Small intestine (tissue), 7 donors: ENCODE results near the gene TEX48. TPM values are rescaled to one million over a fixed set of nuclear protein-coding genes. Genes with fewer than 3 reads are reported as not detected.

ENCODE experiments used
- DNase-seq, 2 donors: peaks; one replicate each; pipeline versions ENCODE4 v3.0.0 to v3.0.0-alpha.2; 2013
- FAIRE-seq: peaks from 2 replicates; lab custom pipeline; 2012; peaks lifted over from hg19 to GRCh38; lab: Jason Lieb, UNC
- H3K27ac ChIP-seq, 3 donors: one replicate each; pipeline ENCODE4 v1.5.1; 2013; ENCODE audit warnings: low read length in 2 of 3, mild to moderate bottlenecking in 2 of 3, control low read depth in 1 of 3, inconsistent platforms in 1 of 3, low read depth in 1 of 3, moderate library complexity in 1 of 3
- H3K27me3 ChIP-seq, 3 donors: one replicate each; pipeline ENCODE4 v1.6.1; 2013; ENCODE audit warnings: low read length in 3 of 3, inconsistent platforms in 1 of 3; ENCODE audit not compliant: control insufficient read depth in 3 of 3, insufficient read depth in 3 of 3
- H3K36me3 ChIP-seq, 3 donors: one replicate each; pipeline ENCODE4 v1.6.1; 2013; ENCODE audit warnings: low read length in 3 of 3, inconsistent platforms in 1 of 3, low read depth in 1 of 3, mild to moderate bottlenecking in 1 of 3, moderate library complexity in 1 of 3; ENCODE audit not compliant: control insufficient read depth in 3 of 3, insufficient read depth in 2 of 3
- H3K4me1 ChIP-seq, 3 donors: one replicate each; pipeline ENCODE4 v1.6.1; 2013; ENCODE audit warnings: low read length in 2 of 3, inconsistent platforms in 1 of 3, low read depth in 1 of 3, mild to moderate bottlenecking in 1 of 3, moderate library complexity in 1 of 3; ENCODE audit not compliant: control insufficient read depth in 3 of 3, insufficient read depth in 2 of 3
- H3K4me3 ChIP-seq, 3 donors: one replicate each; pipeline ENCODE4 v1.5.1; 2013; ENCODE audit warnings: low read length in 3 of 3, control low read depth in 1 of 3, inconsistent platforms in 1 of 3, low read depth in 1 of 3, mild to moderate bottlenecking in 1 of 3, moderate library complexity in 1 of 3
- H3K9me3 ChIP-seq, 2 donors: one replicate each; pipeline ENCODE4 v1.6.1; 2013; ENCODE audit warnings: low read depth in 1 of 2, low read length in 1 of 2; ENCODE audit not compliant: control insufficient read depth in 2 of 2, insufficient read depth in 1 of 2
- WGBS, 3 donors: extraction: QIAGEN DNeasy Blood & Tissue Kit; methylation state at CpG; one replicate each; pipeline ENCODE4 v1.1.7; 2013; 5-methylcytosine and 5-hydroxymethylcytosine counted together
- polyA plus RNA-seq, 4 donors: library from polyadenylated mRNA; stranded (reverse) in 3 of 4; unstranded in 1 of 4; fragments of 200-250 nt in 3 of 4; fragments of 120-200 nt in 1 of 4; gene quantifications; one replicate each; pipeline versions ENCODE4 v1.2.1 to v1.2.3, GENCODE V29; 2013
- donor health status: healthy with polysubstance abuse.
- donor health status: control.
- donor health status: control.
- donor health status: Bipolar disorder and iron deficiency.
- donor health status: healthy.

The TEX48 gene
- polyA plus RNA-seq, 4 donors = not detected

DNA sequence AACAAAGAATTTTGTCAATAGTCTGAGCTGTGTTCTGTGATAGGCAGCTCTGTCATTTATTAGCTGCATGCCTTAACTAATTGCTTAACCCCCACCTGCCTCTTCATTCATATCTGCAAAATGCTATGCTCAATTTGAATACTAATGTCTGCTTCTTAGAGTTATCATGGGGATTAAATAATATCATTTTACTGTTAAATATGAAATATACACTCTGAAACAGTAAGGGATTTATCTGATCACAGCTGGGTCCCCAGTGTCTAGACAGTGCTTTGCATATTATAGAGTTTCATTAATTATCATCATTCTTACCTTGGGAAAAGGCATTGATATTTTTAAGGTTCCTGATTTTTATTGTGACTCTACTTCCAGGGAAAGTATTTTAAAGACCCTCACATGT is 12.0 kb downstream of the TEX48 start:
- DNase-seq = no peak
- no peaks in the 10 kb centered on the region for H3K9me3 ChIP-seq

DNA sequence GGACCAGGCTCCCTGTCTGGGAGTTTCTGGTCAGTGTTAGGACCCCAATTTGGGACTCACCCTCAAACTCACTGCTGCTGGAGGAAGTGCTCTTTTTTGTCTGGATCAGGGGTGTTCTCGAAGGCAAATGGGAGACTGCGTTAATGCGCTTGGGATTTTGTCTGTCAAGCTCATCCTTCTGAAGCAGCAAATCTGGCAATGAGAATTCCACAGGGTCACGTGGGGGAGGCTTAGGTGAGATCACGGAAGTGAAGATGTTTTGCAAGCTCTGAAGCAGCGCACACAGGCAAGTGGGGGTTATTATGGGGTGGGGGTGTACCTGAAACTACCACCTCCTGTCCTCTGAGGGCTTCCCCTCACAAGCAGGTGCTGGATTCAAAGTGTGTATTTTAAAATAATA is 13.8 kb downstream of the TEX48 start:
- no peak overlapping the region for H3K4me3 ChIP-seq
- H3K9me3 ChIP-seq = no peaks in the 10 kb centered on the region
- DNase-seq = no peak
- H3K4me1 ChIP-seq = no peaks in the 10 kb centered on the region
- no peaks in the 10 kb centered on the region for H3K36me3 ChIP-seq
- H3K27ac ChIP-seq = no peak overlapping the region
- FAIRE-seq = no peak
- WGBS, 3 donors = 82 to 88% (median 84%) methylated on average over 6 of the region's 6 CpGs
- H3K27me3 ChIP-seq = peaks cover 0 to 3% (median 0%) of the 10 kb centered on the region in 3 donors

More for the DNA sequence above, 12.0 kb downstream of the TEX48 start:
- Histone ChIP-seq H3K4me3 (no peak overlapping the region), H3K36me3 (no peaks in the 10 kb centered on the region), H3K27me3 (peaks cover 0 to 3% (median 0%) of the 10 kb centered on the region in 3 donors), H3K4me1 (no peaks in the 10 kb centered on the region), H3K27ac (no peak overlapping the region)
- no peak for FAIRE-seq

DNA sequence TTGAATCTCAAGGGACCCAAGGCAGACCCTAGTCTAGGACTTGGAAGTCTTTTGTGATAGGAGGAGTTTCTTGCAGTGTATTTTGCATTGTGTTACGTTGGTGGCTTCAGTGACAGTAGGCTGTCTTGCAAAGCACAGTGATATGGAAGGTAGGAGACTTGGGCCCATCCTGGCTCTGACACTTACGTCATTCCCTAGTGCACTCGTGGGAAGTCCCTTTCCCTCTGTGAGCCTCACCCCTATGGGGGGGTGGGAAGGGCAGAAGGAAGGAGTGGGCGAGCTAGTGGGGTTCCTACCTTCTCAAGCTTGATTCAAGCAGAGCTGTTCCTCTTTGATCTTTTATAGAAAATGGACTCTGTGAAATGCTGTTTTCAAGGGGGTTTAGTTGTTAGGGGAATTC is 15.1 kb downstream of the TEX48 start:
- no peak for FAIRE-seq

DNA sequence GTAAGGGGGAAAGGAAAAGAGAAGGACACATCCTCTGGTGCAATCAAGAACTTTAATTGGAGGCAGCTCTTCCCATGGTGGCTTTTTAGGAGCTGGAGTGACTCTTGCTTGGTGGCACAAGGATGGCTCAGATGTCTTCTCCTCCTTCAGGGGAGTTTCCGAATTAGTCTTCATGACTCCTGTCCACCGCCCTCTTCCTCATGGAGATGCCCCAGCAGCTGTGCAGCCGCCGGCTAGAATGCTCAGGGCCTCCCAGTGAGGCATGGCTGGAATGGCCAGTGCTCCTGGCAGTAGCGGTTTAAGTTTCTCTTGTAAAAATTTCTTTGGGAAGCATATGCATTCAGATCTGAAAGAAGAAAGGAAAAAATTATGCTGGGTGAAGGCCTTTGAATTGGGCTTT is 15.6 kb downstream of the TEX48 start:
- DNase-seq (no peak), FAIRE-seq (no peak)
- Histone ChIP-seq H3K27ac (no peak overlapping the region), H3K4me1 (no peaks in the 10 kb centered on the region), H3K9me3 (no peaks in the 10 kb centered on the region), H3K27me3 (peaks cover 0 to 9% (median 3%) of the 10 kb centered on the region in 3 donors), H3K36me3 (no peaks in the 10 kb centered on the region), H3K4me3 (no peak overlapping the region)
- WGBS, 3 donors = 91 to 95% (median 95%) methylated on average over 5 of the region's 5 CpGs

More for the DNA sequence above, 15.1 kb downstream of the TEX48 start:
- 51 to 74% (median 70%) methylated on average over 4 of the region's 4 CpGs for WGBS, 3 donors
- peaks cover 0 to 7% (median 3%) of the 10 kb centered on the region in 3 donors for H3K27me3 ChIP-seq
- no peaks in the 10 kb centered on the region for H3K9me3 ChIP-seq
- H3K4me1 ChIP-seq = no peaks in the 10 kb centered on the region
- DNase-seq = no peak
- no peaks in the 10 kb centered on the region for H3K36me3 ChIP-seq
- H3K4me3 ChIP-seq = no peak overlapping the region
- no peak overlapping the region for H3K27ac ChIP-seq

DNA sequence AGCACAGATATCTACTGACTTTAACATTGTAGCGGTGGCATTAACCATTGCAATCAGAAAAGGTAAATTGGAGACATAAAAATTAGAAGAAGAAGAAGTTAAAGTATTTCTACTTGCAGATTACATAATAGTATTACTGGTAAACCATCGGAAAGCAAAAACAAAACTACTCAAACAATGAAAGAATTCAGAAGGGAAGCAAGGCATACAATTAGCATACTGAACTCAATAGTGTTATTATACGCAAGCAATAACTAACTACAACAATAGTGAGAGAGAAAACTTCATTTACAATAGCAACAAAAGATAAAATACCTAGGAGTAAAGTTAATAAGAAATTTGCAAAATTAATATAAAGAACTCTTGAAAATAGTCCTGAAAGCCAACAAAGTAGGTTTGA is 17.8 kb downstream of the TEX48 start:
- Histone ChIP-seq H3K4me1 (no peaks in the 10 kb centered on the region), H3K36me3 (no peaks in the 10 kb centered on the region), H3K27ac (no peak overlapping the region), H3K4me3 (no peak overlapping the region), H3K27me3 (peaks cover 0 to 9% (median 3%) of the 10 kb centered on the region in 3 donors), H3K9me3 (no peaks in the 10 kb centered on the region)
- no peak for FAIRE-seq
- no peak for DNase-seq
- WGBS, 3 donors = 68 to 78% (median 75%) methylated on average over 3 of the region's 3 CpGs

DNA sequence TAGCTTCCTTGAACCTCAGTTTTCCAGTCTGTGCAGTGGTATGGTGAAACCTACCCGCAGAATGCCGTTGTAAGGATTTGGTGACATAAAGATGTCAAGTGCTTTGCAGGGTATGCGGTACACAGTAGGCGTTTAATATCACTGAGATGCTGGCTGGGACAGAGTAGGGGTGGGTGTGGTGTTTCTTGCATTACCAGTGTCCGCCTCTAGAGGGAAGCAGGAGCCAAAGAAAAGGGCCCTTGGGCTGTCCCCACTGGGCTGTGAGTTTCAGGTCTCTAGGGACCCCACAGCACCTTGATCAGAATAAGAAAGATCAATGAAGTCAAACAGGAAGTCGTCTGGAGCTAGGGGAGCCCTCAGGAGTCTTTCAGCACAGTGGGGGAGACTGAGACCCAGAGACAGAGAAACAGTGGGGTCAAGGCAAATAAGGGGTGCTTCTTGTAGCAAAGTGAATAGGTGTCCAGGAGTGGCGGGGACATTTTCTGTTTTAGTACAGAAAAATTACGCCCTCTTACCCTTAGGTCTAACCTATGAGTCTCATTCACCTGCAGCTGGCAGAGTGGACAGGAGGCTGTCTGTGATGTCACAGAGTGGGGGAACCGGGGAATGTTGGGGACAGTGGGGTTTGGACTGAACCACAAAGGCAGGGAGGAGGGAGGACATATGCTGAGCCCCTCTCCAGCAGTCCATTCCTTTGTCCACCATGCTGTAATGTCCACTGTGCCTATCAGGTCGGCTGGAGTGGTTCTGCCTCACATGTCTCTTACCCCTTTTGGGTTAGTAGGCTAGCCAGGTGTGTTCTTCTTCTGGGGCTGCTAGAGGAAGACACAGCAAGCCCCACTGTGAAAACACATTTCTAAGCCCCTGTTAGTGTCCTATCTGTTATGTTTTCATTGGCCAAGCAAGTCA is 19.7 kb downstream of the TEX48 start:
- 24 to 42% (median 34%) methylated on average over 10 of the region's 10 CpGs for WGBS, 3 donors
- no peak for FAIRE-seq
- no peak overlapping the region for H3K27ac ChIP-seq

DNA sequence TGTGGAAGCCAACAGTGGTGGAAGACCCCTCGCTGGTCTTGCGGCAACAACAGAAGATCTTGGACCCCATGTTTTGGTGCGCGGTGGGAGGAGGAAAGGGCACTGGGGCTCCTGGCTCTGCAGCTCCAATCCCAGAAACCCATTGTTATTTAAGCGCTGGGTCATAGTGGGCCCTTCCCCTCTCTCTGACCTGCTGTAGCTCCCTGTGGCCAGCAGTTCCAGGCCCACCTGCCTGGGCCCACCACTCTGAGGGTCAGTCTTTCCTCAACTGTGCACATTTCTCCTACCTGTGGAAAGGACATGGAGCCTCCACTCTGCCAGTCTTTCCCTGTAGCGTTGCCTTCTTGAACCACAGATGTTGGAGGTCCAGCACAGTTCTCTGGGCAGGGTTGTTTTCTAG is 24.3 kb downstream of the TEX48 start, which contains the start of gene TEX53:
TSS of gene TEX53 (minus strand) at position 101 of the 400 bp plus-strand sequence. CDS start at position 70, 31 bp downstream.
- no peak for FAIRE-seq
- Histone ChIP-seq H3K9me3 (no peaks in the 10 kb centered on the region), H3K27me3 (peaks cover 0 to 8% (median 0%) of the 10 kb centered on the region in 3 donors), H3K4me3 (no peak within 1 kb of the TSS), H3K4me1 (no peaks in the 10 kb centered on the region), H3K27ac (no peak within 1 kb of the TSS), H3K36me3 (peaks cover 0 to 2% (median 0%) of the 10 kb centered on the region in 3 donors)
- WGBS, 3 donors = 95 to 99% (median 98%) methylated on average over 6 of the region's 6 CpGs
- DNase-seq = no peak

More for the DNA sequence above, 19.7 kb downstream of the TEX48 start:
- DNase-seq = peak; percentile 46 to 54
- Histone ChIP-seq H3K4me1 (no peaks in the 10 kb centered on the region), H3K4me3 (no peak overlapping the region), H3K9me3 (no peaks in the 10 kb centered on the region), H3K27me3 (peaks cover 0 to 9% (median 0%) of the 10 kb centered on the region in 3 donors), H3K36me3 (peaks cover 0 to 2% (median 0%) of the 10 kb centered on the region in 3 donors)

DNA sequence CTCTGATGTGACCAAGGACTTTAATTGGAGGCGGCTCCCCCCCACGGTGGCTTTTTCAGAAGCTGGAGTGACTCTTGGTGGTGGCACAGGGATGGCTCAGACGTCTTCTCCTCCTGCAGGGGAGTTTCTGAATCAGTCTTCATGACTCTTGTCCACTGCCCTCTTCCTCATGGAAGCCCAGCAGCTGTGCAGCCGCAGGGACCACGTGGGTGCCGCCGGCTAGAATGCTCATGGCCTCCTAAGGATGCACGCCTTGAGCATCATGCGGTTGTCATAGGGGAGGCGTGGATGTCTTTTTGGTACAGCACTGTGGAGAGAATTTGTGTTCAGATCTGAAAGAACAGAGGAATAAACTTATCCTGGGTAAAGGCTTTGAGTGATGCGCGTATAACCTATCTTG is 25.7 kb downstream of the TEX48 start:
- no peak overlapping the region for H3K4me3 ChIP-seq
- no peaks in the 10 kb centered on the region for H3K27me3 ChIP-seq
- no peaks in the 10 kb centered on the region for H3K4me1 ChIP-seq
- H3K9me3 ChIP-seq = no peaks in the 10 kb centered on the region
- DNase-seq (no peak), FAIRE-seq (no peak)
- no peak overlapping the region for H3K27ac ChIP-seq
- peaks cover 0 to 2% (median 0%) of the 10 kb centered on the region in 3 donors for H3K36me3 ChIP-seq
- 82 to 86% (median 85%) methylated on average over 12 of the region's 12 CpGs for WGBS, 3 donors
